HL-60 (cell line): ENCODE data around the gene C19orf73.

Source experiments
- GABPA ChIP-seq: IDR thresholded peaks from 2 replicates; pipeline ENCODE4 v1.6.1; 2012; ENCODE audit warnings: low read depth
- POLR2AphosphoS5 ChIP-seq: IDR thresholded peaks from 2 replicates; pipeline ENCODE4 v1.6.1; 2012; ENCODE audit warnings: low read depth
- SPI1 ChIP-seq: IDR thresholded peaks from 2 replicates; pipeline ENCODE4 v1.6.1; 2012; ENCODE audit warnings: low read depth, mild to moderate bottlenecking, borderline replicate concordance
- TF ChIP-seq, protein P1 (sequence below): IDR thresholded peaks from one replicate; pipeline ENCODE4 v1.5.1; 2011; ENCODE audit warnings: low read length, control low read depth, inconsistent platforms; ENCODE audit not compliant: insufficient read depth
- TF ChIP-seq, protein P2 (sequence below): IDR thresholded peaks from 2 replicates; pipeline ENCODE4 v1.6.1; 2012; ENCODE audit warnings: low read depth; ENCODE audit not compliant: insufficient replicate concordance

DNA sequence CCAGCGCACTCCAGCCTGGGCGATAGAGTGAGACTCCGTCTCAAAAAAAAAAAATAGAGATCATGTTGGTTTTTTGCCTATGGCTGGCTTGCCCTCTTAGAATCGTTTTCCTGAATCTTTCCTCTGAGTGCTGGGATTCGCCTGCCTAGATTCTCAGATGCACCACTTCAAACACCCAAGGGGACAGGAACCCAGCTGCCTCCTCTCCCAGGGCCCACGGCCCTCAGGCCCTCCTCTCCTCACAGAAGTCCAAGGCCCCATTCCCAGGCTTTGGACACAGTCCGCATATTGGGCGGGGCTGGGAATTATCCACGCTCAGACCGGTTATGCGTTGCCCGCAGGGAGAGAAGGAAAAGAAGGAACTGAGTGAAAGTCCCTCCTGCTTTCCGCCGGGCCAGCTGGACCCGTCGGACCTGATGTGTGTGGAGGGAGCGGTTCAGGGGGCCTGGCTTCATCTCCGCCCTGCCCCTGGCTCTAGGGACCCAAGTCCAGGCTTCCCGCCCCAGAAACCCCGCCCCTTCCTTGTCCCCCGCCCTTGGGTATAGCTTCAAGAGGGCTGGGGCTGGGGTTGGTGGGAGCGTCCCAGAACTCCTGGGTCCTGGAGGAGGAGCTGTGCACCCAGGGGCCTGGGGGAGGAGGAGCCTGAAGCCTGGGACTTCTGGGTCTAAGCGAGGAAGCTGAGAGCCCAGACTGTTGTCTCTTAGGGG, 6.2 kb upstream of the C19orf73 start:
- TF ChIP-seq, protein P1, sequence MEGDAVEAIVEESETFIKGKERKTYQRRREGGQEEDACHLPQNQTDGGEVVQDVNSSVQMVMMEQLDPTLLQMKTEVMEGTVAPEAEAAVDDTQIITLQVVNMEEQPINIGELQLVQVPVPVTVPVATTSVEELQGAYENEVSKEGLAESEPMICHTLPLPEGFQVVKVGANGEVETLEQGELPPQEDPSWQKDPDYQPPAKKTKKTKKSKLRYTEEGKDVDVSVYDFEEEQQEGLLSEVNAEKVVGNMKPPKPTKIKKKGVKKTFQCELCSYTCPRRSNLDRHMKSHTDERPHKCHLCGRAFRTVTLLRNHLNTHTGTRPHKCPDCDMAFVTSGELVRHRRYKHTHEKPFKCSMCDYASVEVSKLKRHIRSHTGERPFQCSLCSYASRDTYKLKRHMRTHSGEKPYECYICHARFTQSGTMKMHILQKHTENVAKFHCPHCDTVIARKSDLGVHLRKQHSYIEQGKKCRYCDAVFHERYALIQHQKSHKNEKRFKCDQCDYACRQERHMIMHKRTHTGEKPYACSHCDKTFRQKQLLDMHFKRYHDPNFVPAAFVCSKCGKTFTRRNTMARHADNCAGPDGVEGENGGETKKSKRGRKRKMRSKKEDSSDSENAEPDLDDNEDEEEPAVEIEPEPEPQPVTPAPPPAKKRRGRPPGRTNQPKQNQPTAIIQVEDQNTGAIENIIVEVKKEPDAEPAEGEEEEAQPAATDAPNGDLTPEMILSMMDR = no peak
- TF ChIP-seq POLR2AphosphoS5 = no peak
- no peak for TF ChIP-seq GABPA
- TF ChIP-seq, protein P2, sequence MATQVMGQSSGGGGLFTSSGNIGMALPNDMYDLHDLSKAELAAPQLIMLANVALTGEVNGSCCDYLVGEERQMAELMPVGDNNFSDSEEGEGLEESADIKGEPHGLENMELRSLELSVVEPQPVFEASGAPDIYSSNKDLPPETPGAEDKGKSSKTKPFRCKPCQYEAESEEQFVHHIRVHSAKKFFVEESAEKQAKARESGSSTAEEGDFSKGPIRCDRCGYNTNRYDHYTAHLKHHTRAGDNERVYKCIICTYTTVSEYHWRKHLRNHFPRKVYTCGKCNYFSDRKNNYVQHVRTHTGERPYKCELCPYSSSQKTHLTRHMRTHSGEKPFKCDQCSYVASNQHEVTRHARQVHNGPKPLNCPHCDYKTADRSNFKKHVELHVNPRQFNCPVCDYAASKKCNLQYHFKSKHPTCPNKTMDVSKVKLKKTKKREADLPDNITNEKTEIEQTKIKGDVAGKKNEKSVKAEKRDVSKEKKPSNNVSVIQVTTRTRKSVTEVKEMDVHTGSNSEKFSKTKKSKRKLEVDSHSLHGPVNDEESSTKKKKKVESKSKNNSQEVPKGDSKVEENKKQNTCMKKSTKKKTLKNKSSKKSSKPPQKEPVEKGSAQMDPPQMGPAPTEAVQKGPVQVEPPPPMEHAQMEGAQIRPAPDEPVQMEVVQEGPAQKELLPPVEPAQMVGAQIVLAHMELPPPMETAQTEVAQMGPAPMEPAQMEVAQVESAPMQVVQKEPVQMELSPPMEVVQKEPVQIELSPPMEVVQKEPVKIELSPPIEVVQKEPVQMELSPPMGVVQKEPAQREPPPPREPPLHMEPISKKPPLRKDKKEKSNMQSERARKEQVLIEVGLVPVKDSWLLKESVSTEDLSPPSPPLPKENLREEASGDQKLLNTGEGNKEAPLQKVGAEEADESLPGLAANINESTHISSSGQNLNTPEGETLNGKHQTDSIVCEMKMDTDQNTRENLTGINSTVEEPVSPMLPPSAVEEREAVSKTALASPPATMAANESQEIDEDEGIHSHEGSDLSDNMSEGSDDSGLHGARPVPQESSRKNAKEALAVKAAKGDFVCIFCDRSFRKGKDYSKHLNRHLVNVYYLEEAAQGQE = no peak
- no peak for TF ChIP-seq SPI1
